OCI-LY3 (cell line): ENCODE data around the gene TASL.

Experiments used
- EZH2phosphoT487 ChIP-seq: fragments of 200-600 bp; shearing (Covaris generic); IDR thresholded peaks from 2 replicates; pipeline ENCODE4 v1.6.1; 2018; ENCODE audit warnings: antibody characterized with exemption, mixed run types, low read depth
- TF ChIP-seq, protein P1 (sequence below): fragments of 200-600, 300-600 bp; sonication (generic); IDR thresholded peaks from 2 replicates; pipeline ENCODE4 v1.5.1; 2014; ENCODE audit warnings: antibody characterized with exemption, low read length, low read depth

DNA sequence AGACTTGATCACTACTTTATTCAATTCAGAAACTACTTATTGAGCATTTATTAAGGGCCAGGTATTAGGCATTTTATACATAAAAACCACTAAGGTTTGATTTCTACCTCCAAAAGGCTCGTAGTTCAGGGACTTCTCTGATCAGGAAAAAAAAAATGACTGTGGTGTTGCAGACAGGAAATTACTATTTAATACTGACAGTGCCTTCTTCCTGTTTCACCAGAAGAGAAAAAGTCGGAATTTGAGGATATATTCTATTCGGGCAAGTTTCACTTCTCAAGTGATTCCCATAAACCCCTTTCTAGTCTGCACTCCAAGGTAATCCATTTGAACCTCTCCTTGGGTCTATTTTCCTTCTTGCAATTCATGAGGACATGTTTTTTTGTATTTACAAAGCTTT is 15.3 kb upstream of the TASL start:
- TF ChIP-seq, protein P1, sequence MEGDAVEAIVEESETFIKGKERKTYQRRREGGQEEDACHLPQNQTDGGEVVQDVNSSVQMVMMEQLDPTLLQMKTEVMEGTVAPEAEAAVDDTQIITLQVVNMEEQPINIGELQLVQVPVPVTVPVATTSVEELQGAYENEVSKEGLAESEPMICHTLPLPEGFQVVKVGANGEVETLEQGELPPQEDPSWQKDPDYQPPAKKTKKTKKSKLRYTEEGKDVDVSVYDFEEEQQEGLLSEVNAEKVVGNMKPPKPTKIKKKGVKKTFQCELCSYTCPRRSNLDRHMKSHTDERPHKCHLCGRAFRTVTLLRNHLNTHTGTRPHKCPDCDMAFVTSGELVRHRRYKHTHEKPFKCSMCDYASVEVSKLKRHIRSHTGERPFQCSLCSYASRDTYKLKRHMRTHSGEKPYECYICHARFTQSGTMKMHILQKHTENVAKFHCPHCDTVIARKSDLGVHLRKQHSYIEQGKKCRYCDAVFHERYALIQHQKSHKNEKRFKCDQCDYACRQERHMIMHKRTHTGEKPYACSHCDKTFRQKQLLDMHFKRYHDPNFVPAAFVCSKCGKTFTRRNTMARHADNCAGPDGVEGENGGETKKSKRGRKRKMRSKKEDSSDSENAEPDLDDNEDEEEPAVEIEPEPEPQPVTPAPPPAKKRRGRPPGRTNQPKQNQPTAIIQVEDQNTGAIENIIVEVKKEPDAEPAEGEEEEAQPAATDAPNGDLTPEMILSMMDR, result no peak
- no peak for TF ChIP-seq EZH2phosphoT487
